ENCODE results near the gene RNF114.
"Not testable (repeated sequence)": the region's sequence is repeated elsewhere in the genome, so short reads cannot be mapped to it uniquely, and the experiment has no call there.

RNF114 gene

DNA sequence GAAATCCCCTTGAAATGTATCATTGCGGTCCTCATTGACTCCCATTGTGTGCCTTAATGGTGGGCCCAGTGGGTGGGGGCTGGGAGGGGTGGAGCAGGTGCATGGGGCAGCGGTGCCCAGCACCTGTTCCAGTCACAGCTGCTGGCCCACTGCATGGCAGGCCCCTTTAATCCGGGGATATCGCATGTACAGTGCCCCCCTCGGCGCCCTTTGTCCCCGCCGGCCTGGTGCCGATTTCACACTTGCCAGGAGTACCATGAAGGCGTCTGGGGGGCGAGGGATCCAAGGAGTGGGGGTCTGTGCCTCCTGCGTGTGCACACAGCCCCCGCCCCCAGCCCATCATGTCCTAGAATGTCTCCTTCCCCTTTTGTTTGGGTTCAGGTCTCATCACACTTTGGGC is 49.4 kb downstream of the RNF114 start:
- DNase-seq (ENCODE audit: low read depth, low spot score): no peak

DNA sequence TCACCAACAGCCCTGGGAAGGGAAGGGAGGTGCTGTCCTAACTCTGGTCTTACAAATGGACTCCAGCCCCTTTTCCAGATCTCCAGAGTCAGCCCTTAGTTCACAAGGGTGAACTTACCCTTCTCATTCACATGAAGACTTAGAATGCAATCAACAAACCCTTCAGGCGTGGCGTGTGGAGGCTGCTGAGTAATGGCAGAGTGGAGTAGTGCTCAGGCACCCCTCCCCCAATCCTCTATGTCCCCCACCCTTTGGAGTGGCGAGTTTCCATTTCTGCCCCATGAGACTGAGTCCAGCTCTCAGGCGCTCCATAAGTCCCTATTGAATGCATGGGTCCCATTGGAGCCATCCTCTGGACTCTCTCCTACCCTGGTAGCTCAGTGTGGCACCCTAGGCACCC is 49.9 kb downstream of the RNF114 start:
- no peak for DNase-seq (ENCODE audit: low read depth, low spot score)

DNA sequence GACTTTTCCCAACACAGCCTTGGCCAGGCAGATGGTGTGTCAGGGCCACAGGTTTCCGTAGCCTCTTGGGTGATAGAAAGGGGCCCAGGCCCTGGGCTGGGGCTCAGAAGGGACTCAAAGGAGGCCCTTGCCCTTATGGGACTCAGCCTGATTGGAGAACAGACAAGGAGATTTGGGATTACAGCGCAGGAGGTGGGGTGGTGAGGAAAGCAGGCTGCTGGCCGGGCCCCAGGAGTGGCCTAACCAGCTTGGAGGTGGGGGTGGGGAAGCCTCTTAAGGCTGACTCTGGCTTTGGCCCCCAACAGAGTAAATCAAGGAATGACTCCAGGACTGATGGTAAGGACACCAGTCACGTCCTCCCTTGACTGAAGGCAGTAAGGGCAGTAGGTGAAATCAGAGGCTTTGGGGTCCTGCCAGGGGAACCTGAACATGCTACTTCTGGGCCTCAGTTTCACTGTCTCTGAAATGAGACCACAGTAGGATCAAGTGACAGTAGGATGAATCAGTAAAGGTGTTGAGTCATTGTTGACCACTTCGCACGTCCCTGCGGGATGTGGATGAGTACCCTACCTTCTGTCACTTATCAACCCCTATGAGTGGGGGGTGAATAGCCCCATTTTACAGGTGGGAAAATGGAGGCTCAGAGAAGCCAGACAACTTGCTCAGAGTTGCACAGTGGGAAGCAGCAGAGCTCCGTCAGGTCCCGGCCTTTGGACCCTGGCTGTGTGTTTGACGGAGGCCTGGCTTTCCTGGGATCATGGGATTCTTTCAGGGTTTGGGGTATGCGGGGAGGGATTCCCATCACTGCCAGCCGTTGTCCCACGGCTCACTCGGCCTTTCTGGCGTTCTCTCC is 51.0 kb downstream of the RNF114 start:
- no peak for DNase-seq (ENCODE audit: low read depth, low spot score)

DNA sequence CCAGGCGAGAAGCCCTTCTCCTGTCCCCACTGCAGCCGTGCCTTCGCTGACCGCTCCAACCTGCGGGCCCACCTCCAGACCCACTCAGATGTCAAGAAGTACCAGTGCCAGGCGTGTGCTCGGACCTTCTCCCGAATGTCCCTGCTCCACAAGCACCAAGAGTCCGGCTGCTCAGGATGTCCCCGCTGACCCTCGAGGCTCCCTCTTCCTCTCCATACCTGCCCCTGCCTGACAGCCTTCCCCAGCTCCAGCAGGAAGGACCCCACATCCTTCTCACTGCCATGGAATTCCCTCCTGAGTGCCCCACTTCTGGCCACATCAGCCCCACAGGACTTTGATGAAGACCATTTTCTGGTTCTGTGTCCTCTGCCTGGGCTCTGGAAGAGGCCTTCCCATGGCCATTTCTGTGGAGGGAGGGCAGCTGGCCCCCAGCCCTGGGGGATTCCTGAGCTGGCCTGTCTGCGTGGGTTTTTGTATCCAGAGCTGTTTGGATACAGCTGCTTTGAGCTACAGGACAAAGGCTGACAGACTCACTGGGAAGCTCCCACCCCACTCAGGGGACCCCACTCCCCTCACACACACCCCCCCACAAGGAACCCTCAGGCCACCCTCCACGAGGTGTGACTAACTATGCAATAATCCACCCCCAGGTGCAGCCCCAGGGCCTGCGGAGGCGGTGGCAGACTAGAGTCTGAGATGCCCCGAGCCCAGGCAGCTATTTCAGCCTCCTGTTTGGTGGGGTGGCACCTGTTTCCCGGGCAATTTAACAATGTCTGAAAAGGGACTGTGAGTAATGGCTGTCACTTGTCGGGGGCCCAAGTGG is 51.9 kb downstream of the RNF114 start:
- DNase-seq (ENCODE audit: low read depth, low spot score): no peak

DNA sequence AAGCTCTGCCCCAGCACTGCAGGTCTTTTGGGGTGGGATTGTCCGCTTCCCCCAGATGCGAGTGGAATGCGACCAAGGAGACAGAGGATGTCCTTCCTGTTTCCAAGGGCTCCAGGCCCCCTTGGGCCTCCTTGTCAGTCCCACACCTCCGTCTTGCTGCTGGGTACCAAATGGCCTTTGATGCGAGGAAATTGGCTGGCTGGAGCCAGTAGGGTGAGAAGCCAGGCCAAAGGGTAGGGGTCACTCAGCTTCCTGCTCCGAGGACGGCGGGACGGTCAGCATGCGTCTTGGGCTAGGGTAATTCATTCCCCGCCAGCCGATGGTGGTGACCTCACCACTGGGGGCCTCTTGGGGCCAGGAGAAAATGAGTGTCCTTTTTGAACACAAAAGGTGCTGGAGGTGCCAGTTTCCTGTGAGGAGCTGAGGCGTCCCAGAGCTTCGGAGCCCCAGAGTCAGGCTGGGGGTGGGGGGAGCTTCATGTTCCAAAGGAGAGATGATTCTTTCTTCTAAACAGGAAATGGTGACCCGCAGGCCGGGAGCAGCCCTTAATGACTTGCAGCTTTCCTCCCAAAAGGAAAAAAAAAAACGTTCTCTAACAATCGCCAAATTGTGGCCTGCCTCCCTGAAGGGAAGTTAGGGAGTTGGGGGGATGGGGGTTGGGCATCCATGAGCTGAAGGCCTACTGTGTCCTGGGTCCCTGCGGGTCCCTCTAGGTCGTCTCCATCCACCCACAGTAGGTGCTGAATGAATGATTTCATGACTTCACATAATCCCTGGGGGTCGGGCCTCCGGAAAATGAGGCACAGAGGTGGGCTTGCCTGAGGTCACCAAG is 53.3 kb downstream of the RNF114 start:
- DNase-seq (ENCODE audit: low read depth, low spot score): no peak

DNA sequence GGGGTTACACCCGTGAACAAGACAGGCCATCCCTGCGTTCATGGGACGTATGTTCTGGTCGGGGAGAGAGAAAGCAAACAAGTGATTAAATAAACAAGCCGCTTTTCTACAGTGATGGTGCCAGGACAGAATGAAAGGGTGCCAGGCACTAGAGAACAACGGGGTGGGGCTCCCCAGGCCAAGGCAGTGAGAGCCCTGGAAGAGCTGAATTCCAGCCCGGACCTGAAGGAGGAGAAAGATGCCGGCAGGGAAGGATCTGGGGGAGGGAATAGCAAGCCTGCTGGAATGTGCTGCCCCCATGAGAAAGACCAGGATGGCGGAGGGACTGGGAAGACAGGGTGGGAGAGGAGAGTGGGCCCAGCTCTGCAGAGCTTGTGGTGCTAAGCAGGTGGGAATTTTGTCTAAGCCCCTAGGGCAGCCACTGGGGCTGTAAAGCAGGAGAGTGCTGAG is 54.1 kb downstream of the RNF114 start:
- DNase-seq (ENCODE audit: low read depth, low spot score): no peak

DNA sequence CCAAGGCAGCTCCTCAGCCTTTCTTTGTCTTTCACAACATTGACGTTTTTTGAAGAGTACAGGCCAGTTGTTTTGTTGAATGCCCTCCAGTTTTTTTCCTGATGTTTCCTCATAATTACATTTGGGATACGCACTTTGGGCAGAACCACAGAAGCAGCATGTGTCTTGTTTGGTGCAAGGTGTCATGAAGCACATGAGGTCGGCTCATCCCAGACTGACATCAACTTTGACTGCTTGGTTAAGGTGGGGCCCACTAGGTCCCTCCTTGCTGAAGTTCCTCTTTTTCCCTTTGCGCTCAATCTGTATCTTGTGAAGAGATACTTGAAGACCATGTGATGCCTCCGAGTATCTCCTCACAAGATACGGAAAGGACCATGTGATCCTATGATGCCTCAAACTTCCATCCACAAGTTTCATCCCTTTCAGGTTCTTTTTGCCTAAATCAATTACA is 57.1 kb downstream of the RNF114 start:
- no peak for DNase-seq (ENCODE audit: low read depth, low spot score)

DNA sequence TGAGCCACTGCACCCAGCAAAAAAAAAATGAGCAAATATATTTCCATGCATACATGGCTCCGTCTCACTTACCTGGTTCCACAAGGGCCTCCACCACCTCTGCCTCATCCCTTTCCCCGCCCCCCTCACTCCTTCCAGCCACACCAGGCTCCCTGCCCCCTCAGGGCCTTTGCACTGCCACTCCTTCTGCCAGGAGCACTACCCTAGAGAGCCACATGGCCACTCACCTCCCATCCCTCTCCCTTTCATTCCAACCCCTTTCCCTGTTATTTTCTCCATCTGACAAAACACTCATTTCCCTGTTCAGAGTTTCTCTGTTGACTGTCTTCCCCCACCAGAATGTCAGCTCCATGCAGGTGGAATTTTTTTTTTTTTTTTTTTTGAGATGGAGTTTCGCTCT is 59.4 kb downstream of the RNF114 start:
- no peak for DNase-seq (ENCODE audit: low read depth, low spot score)

DNA sequence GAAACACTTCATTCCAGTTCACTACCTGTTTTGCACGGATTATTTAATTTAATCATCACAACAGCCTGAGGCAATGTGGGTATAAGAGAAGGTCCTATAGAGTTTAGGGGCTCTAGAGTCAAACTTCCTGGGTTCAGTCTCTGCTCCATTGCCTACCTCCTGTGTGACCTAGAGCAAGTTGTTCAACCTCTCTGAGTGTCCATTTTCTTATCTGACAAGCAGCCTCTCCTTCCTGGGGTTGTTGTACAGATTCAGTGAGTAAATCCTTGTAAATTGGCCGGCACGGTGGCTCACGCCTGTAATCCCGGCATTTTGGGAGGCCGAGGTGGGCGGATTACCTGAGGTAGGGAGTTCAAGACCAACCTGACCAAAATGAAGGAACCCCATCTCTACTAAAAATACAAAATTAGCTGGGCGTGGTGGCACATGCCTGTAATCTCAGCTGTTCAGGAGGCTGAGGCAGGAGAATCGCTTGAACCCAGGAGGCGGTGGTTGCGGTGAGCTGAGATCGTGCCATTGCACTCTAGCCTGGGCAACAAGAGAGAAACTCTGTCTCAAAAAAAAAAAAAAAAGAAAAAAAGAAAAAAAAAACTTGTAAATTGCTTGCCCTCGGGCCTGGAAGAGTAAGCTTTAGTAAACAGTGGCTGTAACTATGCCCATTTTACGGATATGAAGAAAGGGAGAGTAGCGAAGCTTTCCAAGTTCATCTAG is 62.4 kb downstream of the RNF114 start:
- not testable (repeated sequence) for DNase-seq (ENCODE audit: low read depth, low spot score)

DNA sequence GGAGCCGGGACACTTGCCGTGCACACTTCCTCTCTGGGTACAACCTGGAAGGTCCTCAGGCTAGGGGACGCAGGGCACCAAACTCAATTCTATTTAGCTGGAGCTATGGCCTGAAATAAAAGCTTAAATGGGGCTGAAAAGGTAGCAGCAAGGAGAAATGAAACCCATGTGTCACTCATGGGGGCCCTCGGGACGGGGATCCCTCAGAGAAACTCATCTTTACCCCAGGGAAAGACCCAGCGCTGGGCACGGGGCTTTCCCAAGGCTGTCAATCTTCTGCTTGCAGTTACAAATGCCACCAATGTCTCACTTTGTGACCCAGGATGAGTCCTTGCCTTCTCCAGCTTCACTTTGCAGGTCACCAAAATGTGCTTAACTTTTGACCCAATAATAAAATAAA is 63.1 kb downstream of the RNF114 start:
- no peak for DNase-seq (ENCODE audit: low read depth, low spot score)

DNA sequence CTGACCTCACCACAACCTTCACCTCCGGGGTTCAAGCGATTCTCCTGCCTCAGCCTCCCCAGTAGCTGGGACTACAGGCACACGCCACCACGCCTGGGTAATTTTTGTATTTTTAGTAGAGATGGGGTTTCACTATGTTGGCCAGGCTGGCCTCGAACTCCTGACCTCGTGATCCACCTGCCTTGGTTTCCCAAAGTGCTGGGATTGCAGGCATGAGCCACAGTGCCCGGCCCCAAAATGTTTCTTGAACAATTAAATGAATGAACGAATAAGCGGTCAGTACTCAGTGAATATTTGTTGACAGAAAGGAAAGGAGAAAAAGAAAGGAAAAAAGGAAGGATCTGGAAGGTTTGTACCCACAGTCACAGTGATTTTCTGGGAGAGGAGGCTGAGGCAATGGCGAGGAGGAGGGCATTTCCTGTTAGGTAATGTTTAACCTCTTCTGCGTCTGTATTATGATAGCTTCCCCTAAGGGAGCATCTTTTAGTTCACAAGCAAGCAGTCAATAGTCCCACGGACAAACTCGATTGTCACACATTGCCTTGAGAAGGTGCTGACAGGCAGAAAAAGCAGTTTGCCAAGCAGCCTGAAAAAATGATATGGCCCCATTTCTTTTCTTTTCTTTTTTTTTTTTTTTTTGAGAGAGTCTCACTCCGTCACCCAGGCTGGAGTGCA is 64.5 kb downstream of the RNF114 start:
- DNase-seq (ENCODE audit: low read depth, low spot score): not testable (repeated sequence)

DNA sequence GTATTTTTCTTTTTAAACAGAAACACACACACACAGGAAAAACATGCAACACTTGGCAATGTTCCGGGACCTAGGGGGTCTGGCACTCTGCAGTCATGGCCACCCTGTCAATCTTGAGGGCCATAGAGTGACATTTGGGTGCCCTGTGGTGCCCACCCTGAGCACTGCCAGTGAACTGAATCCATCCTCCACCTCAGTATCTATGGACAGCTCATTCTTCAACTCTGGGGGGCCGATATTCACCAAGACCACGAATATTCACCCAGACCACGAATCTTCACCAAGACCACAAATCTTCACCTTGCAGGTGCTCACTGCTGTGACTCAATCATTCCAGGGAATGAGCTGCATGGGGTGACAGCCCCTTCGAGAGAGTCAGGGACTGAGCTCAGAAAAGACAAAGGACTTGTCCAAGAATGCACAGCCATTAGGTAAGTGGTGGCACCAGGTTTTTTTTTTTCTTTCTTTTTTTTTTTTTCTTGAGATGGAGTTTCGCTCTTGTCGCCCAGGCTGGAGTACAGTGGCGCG is 65.7 kb downstream of the RNF114 start:
- DNase-seq (ENCODE audit: low read depth, low spot score): no peak

DNA sequence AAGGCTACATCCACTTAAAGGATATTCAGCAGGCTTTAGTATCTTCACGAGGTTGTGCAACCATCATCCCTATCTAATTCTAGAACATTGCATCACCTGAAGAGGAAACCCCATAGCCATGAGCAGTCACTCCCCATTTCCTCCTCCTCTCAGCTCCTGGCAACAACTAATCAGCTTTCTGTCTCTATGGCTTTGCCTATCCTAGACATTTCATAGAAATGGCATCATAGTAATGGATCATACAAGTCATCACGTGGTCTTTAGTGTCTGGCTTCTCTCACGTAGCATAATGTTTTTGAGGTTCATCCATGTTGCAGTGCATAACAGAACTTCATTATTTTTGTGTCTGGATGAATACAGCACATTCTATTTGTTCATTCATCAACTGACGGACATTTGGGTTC is 67.1 kb downstream of the RNF114 start:
- no peak for DNase-seq (ENCODE audit: low read depth, low spot score)
